Peyer's patch (tissue), 4 donors: ENCODE data around the gene MBD2.

Source experiments
- POLR2A ChIP-seq, 2 donors: fragments of 450-650 bp; IDR thresholded peaks; one replicate each; pipeline ENCODE4 v1.5.1; 2017; ENCODE audit warnings: antibody characterized with exemption in 2 of 2, mild to moderate bottlenecking in 2 of 2, moderate library complexity in 2 of 2
- TF ChIP-seq, protein P1 (sequence below), 6 experiments: fragments of 450-650 bp in 4 of 6; fragments of 200-600 bp in 2 of 6; sonication (generic) in 1 of 6; IDR thresholded peaks; one replicate each; pipeline ENCODE4 v1.5.1; 2017 to 2019; ENCODE audit warnings: antibody characterized with exemption in 6 of 6, mild to moderate bottlenecking in 3 of 6, moderate library complexity in 1 of 6

DNA sequence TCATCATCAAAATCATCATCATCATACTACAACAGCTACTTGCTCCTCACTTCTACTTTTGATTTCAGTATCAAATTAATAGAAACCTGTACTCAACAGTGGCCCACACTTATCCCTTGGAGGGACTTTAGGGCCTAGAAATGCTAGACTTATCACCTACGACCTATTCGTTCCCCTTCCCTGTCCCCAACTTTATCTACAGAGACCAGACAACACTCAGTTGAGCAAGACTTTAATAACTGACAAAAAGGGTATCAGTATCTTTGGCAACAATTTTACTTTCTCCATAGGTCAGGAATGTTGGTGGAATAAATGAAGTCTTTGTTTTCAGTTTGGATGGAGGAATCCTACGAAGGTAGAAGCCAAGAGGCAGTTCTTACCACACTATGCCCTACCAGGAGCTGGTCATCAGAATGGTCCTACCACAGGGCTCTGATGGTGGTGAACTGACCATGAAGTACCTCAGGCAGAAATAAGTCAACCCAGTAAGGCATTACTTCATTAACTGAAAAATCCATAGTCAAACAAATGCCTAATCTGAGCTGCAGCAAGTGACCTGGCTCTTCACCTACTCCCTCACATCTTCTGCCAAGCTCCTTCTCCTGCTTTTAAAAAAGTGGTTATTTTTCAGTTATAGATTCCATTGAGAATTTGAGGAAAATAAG lies 26.6 kb downstream of the MBD2 start:
- TF ChIP-seq, protein P1, sequence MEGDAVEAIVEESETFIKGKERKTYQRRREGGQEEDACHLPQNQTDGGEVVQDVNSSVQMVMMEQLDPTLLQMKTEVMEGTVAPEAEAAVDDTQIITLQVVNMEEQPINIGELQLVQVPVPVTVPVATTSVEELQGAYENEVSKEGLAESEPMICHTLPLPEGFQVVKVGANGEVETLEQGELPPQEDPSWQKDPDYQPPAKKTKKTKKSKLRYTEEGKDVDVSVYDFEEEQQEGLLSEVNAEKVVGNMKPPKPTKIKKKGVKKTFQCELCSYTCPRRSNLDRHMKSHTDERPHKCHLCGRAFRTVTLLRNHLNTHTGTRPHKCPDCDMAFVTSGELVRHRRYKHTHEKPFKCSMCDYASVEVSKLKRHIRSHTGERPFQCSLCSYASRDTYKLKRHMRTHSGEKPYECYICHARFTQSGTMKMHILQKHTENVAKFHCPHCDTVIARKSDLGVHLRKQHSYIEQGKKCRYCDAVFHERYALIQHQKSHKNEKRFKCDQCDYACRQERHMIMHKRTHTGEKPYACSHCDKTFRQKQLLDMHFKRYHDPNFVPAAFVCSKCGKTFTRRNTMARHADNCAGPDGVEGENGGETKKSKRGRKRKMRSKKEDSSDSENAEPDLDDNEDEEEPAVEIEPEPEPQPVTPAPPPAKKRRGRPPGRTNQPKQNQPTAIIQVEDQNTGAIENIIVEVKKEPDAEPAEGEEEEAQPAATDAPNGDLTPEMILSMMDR (IDR thresholded peaks at IDR 0.05): no peak
- no peak for TF ChIP-seq POLR2A (IDR thresholded peaks at IDR 0.05)
